H7 (cell line): ENCODE data around the gene ADCYAP1R1. TPM values are rescaled to one million over a fixed set of nuclear protein-coding genes. Genes with fewer than 3 reads are reported as not detected.
A peak's percentile ranks its signal among the peaks of the same experiment; 100 is the strongest.
"Not testable (repeated sequence)": the region's sequence is repeated elsewhere in the genome, so short reads cannot be mapped to it uniquely, and the experiment has no call there.

Experiments used
- DNase-seq: peaks from one replicate; pipeline ENCODE4 v3.0.0; 2012
- H3K27me3 ChIP-seq: 2 replicates; pipeline ENCODE4 v1.6.0; 2011; ENCODE audit warnings: mild to moderate bottlenecking, low read length; ENCODE audit not compliant: control insufficient read depth, insufficient read depth
- H3K36me3 ChIP-seq: replicated peaks from 2 replicates; pipeline ENCODE4 v1.5.1; 2011; ENCODE audit warnings: low read length; ENCODE audit not compliant: control insufficient read depth, insufficient read depth
- H3K4me3 ChIP-seq: 2 replicates; pipeline ENCODE4 v1.5.1; 2011; ENCODE audit warnings: low read depth, mild to moderate bottlenecking, control low read depth, low read length, moderate library complexity; ENCODE audit not compliant: insufficient read depth
- total RNA-seq: library from RNA; depleted of rRNA; stranded (reverse); fragments of >200 nt; shearing (Covaris generic); gene quantifications from 2 replicates; pipeline ENCODE4 v1.2.3, GENCODE V29; 2014; rRNA removed

The ADCYAP1R1 gene
- total RNA-seq, 1 experiment from 2014 or later, result 1.8 TPM

DNA sequence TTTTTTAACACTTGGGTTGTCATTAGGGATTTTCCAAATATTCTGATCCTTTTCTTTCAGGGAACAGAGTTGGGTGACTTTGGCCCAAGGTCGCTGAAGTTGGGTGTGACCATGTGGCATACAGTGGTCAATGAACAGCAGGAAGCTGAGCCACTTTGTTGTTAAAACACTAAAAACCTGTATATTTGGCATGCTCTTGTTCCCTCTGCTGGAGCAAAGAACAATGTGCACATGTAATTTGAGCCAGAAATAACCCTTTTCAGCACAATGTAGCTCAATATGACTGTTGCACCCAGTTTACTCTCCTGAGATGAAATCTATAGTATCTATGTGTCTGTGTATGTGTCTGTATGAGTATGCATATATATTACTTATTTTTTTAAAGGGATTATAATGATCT is 74.9 kb downstream of the ADCYAP1R1 start:
- DNase-seq, result no peak
- no peak overlapping the region for H3K4me3 ChIP-seq
- H3K36me3 ChIP-seq, result no peaks in the 10 kb centered on the region
- no peaks in the 10 kb centered on the region for H3K27me3 ChIP-seq

DNA sequence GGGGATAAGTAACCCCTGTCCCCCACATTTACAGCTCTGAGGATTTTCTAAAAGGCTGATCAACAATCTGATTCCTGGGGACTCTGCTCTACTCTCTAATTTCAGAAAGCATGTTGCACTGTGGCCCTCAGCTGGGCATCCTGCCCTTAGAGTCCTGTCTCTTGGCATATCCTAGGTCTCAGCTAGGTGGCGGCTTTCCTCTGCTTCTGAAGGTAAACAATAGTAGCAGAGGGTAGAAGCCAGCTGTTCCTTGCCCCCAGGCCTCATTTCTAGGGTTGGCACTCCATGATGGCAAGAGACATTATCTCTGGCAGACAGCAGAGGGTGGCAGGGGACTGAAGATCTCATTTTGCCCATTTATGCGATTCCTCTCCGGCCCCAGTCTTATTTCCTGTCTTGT is 77.0 kb downstream of the ADCYAP1R1 start:
- no peaks in the 10 kb centered on the region for H3K27me3 ChIP-seq
- no peak for DNase-seq
- no peaks in the 10 kb centered on the region for H3K36me3 ChIP-seq
- H3K4me3 ChIP-seq, result no peak overlapping the region

DNA sequence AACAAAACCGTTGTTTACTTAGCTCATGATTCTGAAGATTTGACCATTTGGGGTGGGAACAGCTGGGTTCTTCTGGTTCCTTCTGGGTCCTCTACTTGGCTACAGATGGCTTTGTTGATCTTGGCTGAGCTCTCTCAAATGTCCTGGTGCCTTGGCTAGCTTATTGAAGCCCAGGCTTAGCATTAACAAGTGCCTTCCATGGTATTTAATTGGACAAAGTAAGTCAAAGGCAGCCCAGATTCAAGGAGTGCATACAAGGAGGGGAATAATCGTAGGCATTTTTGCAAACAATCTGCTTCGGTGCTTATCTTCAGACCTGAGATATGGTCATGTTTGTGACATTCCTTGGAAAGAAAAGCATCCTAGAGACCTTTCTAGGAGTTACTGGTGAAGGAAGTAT is 81.4 kb downstream of the ADCYAP1R1 start:
- no peak for DNase-seq
- Histone ChIP-seq H3K27me3 (no peaks in the 10 kb centered on the region), H3K4me3 (no peak overlapping the region), H3K36me3 (no peaks in the 10 kb centered on the region)

DNA sequence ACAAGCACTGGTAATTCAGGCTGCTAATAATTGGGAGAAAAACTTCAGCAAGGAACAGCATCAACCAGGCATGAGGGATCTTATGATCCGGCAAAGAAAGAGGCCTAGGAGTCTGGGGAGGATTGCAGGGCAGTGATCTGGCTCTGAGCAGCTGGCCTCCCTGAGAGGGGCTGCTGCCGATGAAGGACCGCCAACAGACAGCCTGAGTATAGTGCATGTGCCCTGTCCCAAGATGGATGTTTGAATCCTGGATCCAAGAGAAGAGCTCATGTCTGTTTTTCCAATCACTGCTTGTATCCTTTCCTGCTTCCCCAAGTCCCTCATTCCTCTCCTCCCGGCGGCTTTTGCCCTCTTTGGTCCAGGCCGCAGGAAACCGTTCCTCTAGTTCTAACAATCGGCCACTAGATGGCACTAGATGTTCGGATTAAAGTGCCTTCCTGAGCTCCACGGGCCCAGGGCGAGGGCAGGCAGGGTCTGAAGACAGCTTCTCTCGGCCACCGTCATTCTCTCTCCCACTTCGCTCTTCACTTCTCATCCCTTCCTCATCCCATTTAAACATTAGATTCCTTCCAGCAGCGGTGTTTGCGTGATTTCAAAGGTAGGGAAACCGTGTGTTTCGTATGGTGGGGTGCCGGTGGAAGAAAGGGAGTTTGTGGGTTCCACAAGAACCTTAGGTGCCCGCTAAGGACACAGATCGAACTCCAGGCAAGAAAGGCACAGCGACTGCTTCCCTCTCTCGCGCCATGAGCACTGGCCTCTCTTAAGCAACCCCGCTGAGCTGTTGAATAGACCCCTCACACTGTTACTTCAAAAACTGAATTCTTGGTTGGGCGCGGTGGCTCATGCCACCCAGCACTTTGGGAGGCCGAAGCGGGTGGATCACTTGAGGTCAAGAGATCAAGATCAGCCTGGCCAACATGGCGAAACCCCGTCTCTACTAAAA is 82.4 kb downstream of the ADCYAP1R1 start:
- no peak overlapping the region for H3K4me3 ChIP-seq
- DNase-seq, result peak; percentile 71

DNA sequence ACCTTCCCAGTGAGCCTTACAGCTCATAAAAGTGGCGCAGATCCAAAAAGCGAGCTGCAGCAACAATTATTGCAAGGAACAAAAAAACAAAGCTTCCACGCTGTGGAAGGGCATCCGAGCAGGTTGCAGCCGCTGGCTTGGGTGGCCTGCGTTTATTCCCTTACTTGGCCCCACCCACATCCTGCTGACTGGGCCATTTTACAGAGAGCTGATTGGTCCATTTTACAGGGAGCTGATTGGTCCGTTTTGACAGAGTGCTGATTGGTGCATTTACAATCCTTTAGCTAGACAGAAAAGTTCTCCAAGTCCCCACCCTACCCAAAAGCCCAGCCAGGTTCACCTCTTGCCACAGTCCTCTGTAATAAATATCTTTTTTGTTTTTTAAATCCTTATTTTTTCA is 85.1 kb downstream of the ADCYAP1R1 start:
- Histone ChIP-seq H3K36me3 (no peaks in the 10 kb centered on the region), H3K4me3 (no peak overlapping the region)
- DNase-seq, result no peak

More for the DNA sequence above, 82.4 kb downstream of the ADCYAP1R1 start:
- Histone ChIP-seq H3K27me3 (no peaks in the 10 kb centered on the region), H3K36me3 (no peaks in the 10 kb centered on the region)

DNA sequence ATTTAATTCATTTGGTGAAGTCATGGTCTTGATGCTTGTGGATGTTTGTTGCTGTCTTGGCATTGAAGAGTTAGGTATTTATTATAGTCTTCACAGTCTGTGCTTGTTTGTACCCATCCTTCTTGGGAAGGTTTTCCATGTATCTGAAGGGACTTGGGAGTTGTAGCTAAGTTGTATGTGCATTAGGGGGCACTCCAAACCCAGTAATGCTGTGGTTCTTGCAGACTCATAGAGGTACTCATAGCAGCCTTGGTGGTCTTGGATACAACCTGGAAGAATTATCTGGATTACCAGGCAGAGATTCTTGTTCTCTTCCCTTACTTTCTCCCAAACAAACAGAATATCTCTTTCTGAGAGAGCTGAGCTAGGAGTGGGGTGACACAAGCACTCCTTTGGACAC is 93.2 kb downstream of the ADCYAP1R1 start:
- no peaks in the 10 kb centered on the region for H3K27me3 ChIP-seq
- no peaks in the 10 kb centered on the region for H3K36me3 ChIP-seq
- DNase-seq, result no peak
- no peak overlapping the region for H3K4me3 ChIP-seq

More for the DNA sequence above, 85.1 kb downstream of the ADCYAP1R1 start:
- H3K27me3 ChIP-seq, result no peaks in the 10 kb centered on the region

DNA sequence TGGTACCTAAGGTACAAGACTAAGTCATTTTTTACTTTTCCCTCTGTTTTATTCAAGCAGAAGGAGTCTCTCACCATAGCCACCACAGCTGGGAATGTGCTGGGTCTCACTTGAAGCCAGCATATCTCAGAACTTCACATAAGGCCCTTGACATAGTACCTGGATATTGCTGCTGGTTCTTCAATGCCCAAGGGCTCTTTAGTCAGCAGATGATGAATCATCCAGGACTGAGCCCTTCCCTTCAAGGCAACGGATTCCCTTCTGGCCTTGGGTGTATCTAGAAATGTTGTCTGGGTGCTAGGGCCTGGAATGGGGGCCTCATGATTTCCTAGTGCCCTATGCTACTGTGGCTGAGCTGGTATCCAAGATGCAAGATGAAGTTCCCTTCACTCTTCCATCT is 93.9 kb downstream of the ADCYAP1R1 start:
- DNase-seq, result no peak
- Histone ChIP-seq H3K4me3 (no peak overlapping the region), H3K36me3 (no peaks in the 10 kb centered on the region), H3K27me3 (no peaks in the 10 kb centered on the region)

DNA sequence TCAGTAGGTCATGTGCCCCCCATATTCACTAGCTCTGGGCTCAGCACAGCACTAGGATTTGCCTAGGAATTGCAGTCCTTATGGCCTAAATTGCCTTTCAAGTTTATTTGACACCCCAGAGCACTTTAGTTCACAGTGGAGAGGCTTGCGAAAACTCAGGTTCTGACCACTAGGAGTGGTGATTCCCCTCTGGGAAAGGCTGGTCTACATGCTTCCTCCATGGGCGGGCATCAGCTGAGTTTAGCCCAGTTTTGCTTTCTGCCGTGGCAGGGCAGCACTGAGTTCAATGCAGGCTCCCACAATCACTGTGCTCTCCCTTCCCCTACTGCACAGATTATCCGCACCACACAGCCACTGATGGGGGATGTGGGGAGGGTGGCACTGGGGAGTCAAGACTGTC is 94.4 kb downstream of the ADCYAP1R1 start:
- Histone ChIP-seq H3K27me3 (no peaks in the 10 kb centered on the region), H3K36me3 (no peaks in the 10 kb centered on the region)

DNA sequence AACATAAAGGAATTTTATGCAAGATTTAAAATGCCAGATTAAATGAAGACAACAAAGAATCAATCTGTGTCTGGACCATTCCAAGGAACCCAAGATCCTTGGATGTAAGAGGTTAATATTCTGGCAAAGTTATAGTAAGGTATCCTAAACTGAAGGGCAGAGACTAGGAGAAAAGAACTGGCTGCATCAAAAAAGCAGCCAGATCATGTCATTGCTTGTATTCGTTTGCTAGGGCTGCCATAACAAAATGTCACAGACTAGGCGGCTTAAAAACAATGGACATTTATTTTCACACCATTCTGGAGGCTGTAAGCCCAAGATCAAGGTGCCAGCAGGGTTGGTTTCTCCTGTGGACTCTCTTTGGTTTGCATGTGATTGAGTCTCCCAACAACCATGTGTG is 99.7 kb downstream of the ADCYAP1R1 start:
- no peak overlapping the region for H3K4me3 ChIP-seq
- no peaks in the 10 kb centered on the region for H3K27me3 ChIP-seq
- H3K36me3 ChIP-seq, result no peaks in the 10 kb centered on the region
- no peak for DNase-seq

More for the DNA sequence above, 94.4 kb downstream of the ADCYAP1R1 start:
- no peak for DNase-seq
- no peak overlapping the region for H3K4me3 ChIP-seq

DNA sequence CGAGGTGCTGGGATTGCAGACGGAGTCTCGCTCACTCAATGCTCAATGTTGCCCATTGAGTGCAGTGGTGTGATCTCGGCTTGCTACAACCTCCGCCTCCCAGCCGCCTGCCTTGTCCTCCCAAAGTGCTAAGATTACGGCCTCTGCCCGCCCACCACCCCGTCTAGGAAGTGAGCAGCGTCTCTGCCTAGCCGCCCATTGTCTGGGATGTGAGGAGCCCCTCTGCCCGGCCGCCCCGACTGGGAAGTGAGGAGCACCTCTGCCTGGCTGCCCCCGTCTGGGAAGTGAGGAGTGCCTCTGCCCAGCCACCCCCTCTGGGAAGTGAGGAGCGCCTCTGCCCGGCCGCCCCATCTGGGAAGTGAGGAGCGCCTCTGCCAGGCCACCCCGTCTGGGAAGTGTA is 101.2 kb downstream of the ADCYAP1R1 start:
- not testable (repeated sequence) for H3K36me3 ChIP-seq, H3K4me3 ChIP-seq, DNase-seq

DNA sequence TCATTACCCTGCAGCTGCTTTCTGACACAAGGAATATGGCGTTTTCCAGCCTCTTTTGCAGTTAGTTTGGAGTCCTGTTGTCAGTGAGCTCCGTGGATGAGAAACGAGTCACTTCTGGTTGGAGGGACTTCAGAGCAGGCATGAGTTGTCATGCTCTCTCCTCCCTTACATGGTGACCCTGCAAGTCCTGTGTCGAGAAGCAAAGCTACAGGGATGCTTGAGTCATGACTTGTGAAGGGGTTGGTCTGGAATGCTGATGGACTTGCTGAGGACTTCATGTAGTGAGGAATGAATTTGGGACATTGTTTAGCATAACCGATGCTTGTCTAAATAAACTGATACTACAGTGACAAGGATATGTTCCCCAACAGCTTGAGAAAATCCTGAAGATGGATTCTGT is 108.8 kb downstream of the ADCYAP1R1 start:
- no peak for DNase-seq
- H3K36me3 ChIP-seq, result no peaks in the 10 kb centered on the region
- no peaks in the 10 kb centered on the region for H3K27me3 ChIP-seq
- H3K4me3 ChIP-seq, result no peak overlapping the region

More for the DNA sequence above, 101.2 kb downstream of the ADCYAP1R1 start:
- not testable (repeated sequence) for H3K27me3 ChIP-seq

Other genes with a start within 250 kb of the ADCYAP1R1 start
- gene AQP1, start 140.5 kb upstream of the ADCYAP1R1 start, total RNA-seq, result 0.26 TPM in 1 of 2 replicates, not detected in the other
- gene GHRHR, start 88.4 kb upstream of the ADCYAP1R1 start, total RNA-seq, result 1.9 and 2.7 TPM in 2 replicates